ENCODE data around the gene NRXN2.

The NRXN2 gene

GRCh38 chr11:64744544-64745188 lies 21.7 kb upstream of the NRXN2 start:
- H3K4me3 ChIP-seq (ENCODE audit: low read depth, low read length), result peak overlapping the region; percentile 45

- H3K4me3 ChIP-seq (ENCODE audit: low read depth, low read length), result peak within 1 kb of the TSS; percentile 51
Measured at GRCh38 chr11:64743591-64744543, 20.9 kb upstream of the NRXN2 start, which contains the start of gene RASGRP2. RASGRP2 (minus strand) TSS chr11:64744142; CDS start chr11:64742866, 1,276 bp downstream.

GRCh38 chr11:64742889-64743590 lies 20.0 kb upstream of the NRXN2 start:
- peak overlapping the region; percentile 51 for H3K4me3 ChIP-seq (ENCODE audit: low read depth, low read length)

- peak overlapping the region; percentile 51 for H3K4me3 ChIP-seq (ENCODE audit: low read depth, low read length)
Measured at GRCh38 chr11:64742087-64742888, 19.3 kb upstream of the NRXN2 start.

- peak overlapping the region; percentile 51 for H3K4me3 ChIP-seq (ENCODE audit: low read depth, low read length)
Measured at GRCh38 chr11:64741375-64742086, 18.5 kb upstream of the NRXN2 start.

- no peak overlapping the region for H3K4me3 ChIP-seq (ENCODE audit: low read depth, low read length)
Measured at GRCh38 chr11:64739871-64740270, 16.9 kb upstream of the NRXN2 start.

- no peak overlapping the region for H3K4me3 ChIP-seq (ENCODE audit: low read depth, low read length)
Measured at GRCh38 chr11:64736654-64737053, 13.7 kb upstream of the NRXN2 start.

- H3K4me3 ChIP-seq (ENCODE audit: low read depth, low read length), result no peak overlapping the region
Measured at GRCh38 chr11:64735725-64736259, 12.8 kb upstream of the NRXN2 start.

- H3K4me3 ChIP-seq (ENCODE audit: low read depth, low read length), result no peak overlapping the region
Measured at GRCh38 chr11:64734811-64735724, 12.1 kb upstream of the NRXN2 start.

- H3K4me3 ChIP-seq (ENCODE audit: low read depth, low read length), result no peak overlapping the region
Measured at GRCh38 chr11:64731601-64732000, 8.6 kb upstream of the NRXN2 start.

GRCh38 chr11:64729851-64730382 lies 6.9 kb upstream of the NRXN2 start:
- no peak overlapping the region for H3K4me3 ChIP-seq (ENCODE audit: low read depth, low read length)

GRCh38 chr11:64728757-64729365 lies 5.9 kb upstream of the NRXN2 start:
- H3K4me3 ChIP-seq (ENCODE audit: low read depth, low read length), result no peak overlapping the region

GRCh38 chr11:64726867-64727530 lies 4.0 kb upstream of the NRXN2 start:
- no peak overlapping the region for H3K4me3 ChIP-seq (ENCODE audit: low read depth, low read length)

GRCh38 chr11:64726211-64726641 lies 3.2 kb upstream of the NRXN2 start:
- H3K4me3 ChIP-seq (ENCODE audit: low read depth, low read length), result no peak overlapping the region

GRCh38 chr11:64724863-64725532 lies 2.0 kb upstream of the NRXN2 start:
- no peak overlapping the region for H3K4me3 ChIP-seq (ENCODE audit: low read depth, low read length)

- no peak overlapping the region for H3K4me3 ChIP-seq (ENCODE audit: low read depth, low read length)
Measured at GRCh38 chr11:64723907-64724862, 1.2 kb upstream of the NRXN2 start.

Measured in iPS-11a (cell line).